C4-2B (cell line): ENCODE measurements around the gene PREX1.

Experiments used
- CTCF ChIP-seq: fragments of 450-650 bp; conservative IDR thresholded peaks from 2 replicates; pipeline ENCODE4 v1.5.1; 2017; ENCODE audit warnings: mild to moderate bottlenecking
- ZFX ChIP-seq: fragments of 450-650 bp; IDR thresholded peaks from 2 replicates; pipeline ENCODE4 v1.6.1; 2017

- no peak for TF ChIP-seq CTCF
- TF ChIP-seq ZFX, result no peak
Measured at GRCh38 chr20:48645666-48646065, 182.1 kb downstream of the PREX1 start.
